IMR-90 (cell line): ENCODE data around the gene ACAP2. TPM values are rescaled to one million over a fixed set of nuclear protein-coding genes. Genes with fewer than 3 reads are reported as not detected.
"Not testable (repeated sequence)": the region's sequence is repeated elsewhere in the genome, so short reads cannot be mapped to it uniquely, and the experiment has no call there.

ENCODE experiments used
- ATAC-seq: fragments of 200-7000 bp; cut with Tn5 transposase; 2 replicates; pipeline ENCODE4 v1.9.1; 2020; ENCODE audit warnings: low read depth, mild to moderate bottlenecking, moderate library complexity
- BruUV-seq: library from RNA; stranded (reverse); fragments of 400-500 nt; replicated peaks from 2 replicates; lab custom pipeline; 2021; lab: Mats Ljungman, UMichigan
- CTCF ChIA-PET: fragments of 300-600 bp; formaldehyde crosslinking; extraction: SDS; loops from one replicate; lab custom pipeline; 2021; ENCODE audit warnings: antibody characterized with exemption; lab: Yijun Ruan, JAX
- POLR2A ChIA-PET: fragments of 300-600 bp; sonication (Branson Sonifier 250); formaldehyde crosslinking; loops from one replicate; lab custom pipeline; 2022; ENCODE audit warnings: antibody characterized with exemption; ENCODE audit not compliant: unreplicated experiment; lab: Charles Lee
- DNase-seq: peaks from one replicate; pipeline ENCODE4 v3.0.0; 2013
- H2AFZ ChIP-seq: replicated peaks from 2 replicates; pipeline ENCODE3; 2013; ENCODE audit warnings: low read length, mild to moderate bottlenecking; ENCODE audit not compliant: poor library complexity
- H2AK5ac ChIP-seq: 2 replicates; pipeline ENCODE4 v1.6.1; 2013; ENCODE audit warnings: low read depth, low read length, inconsistent platforms
- H2AK9ac ChIP-seq: replicated peaks from 2 replicates; pipeline ENCODE3; 2013; ENCODE audit warnings: mild to moderate bottlenecking, low read depth, low read length, moderate library complexity; ENCODE audit not compliant: poor library complexity
- H2BK120ac ChIP-seq: 2 replicates; pipeline ENCODE4 v1.6.1; 2013; ENCODE audit warnings: low read depth, low read length, inconsistent platforms
- H2BK15ac ChIP-seq: 3 replicates; pipeline ENCODE4 v1.6.1; 2013; ENCODE audit warnings: low read depth, low read length, inconsistent platforms
- H2BK20ac ChIP-seq: 2 replicates; pipeline ENCODE4 v1.6.1; 2013; ENCODE audit warnings: low read depth, mild to moderate bottlenecking, inconsistent platforms, low read length, moderate library complexity
- H2BK5ac ChIP-seq: 2 replicates; pipeline ENCODE4 v1.6.1; 2013; ENCODE audit warnings: mild to moderate bottlenecking, low read depth, low read length, inconsistent platforms; ENCODE audit not compliant: poor library complexity, severe bottlenecking
- H3K14ac ChIP-seq: replicated peaks from 2 replicates; pipeline ENCODE4 v1.6.1; 2013; ENCODE audit warnings: low read depth, low read length, inconsistent platforms
- H3K18ac ChIP-seq: 2 replicates; pipeline ENCODE4 v1.6.1; 2013; ENCODE audit warnings: low read depth, low read length, control low read depth
- H3K23ac ChIP-seq: 2 replicates; pipeline ENCODE4 v1.6.1; 2013; ENCODE audit warnings: low read depth, low read length, inconsistent platforms
- H3K27ac ChIP-seq: 2 replicates; pipeline ENCODE4 v1.5.1; 2013; ENCODE audit warnings: mild to moderate bottlenecking, control low read depth, low read length; ENCODE audit not compliant: insufficient read depth
- H3K27me3 ChIP-seq: 2 replicates; pipeline ENCODE4 v1.6.1; 2013; ENCODE audit warnings: low read length; ENCODE audit not compliant: control insufficient read depth, insufficient read depth
- H3K36me3 ChIP-seq: 2 replicates; pipeline ENCODE4 v1.6.1; 2013; ENCODE audit warnings: low read length, mixed read lengths; ENCODE audit not compliant: control insufficient read depth, insufficient read depth
- H3K4ac ChIP-seq: 2 replicates; pipeline ENCODE4 v1.6.1; 2013; ENCODE audit warnings: low read depth, low read length, inconsistent platforms
- H3K4me1 ChIP-seq: 2 replicates; pipeline ENCODE4 v1.6.1; 2013; ENCODE audit warnings: low read length, mixed read lengths; ENCODE audit not compliant: control insufficient read depth, insufficient read depth
- H3K4me2 ChIP-seq: 2 replicates; pipeline ENCODE4 v1.6.1; 2013; ENCODE audit warnings: low read depth, mild to moderate bottlenecking, control low read depth, low read length, moderate library complexity
- H3K4me3 ChIP-seq: 2 replicates; pipeline ENCODE4 v1.5.1; 2013; ENCODE audit warnings: low read depth, mild to moderate bottlenecking, control low read depth, low read length, moderate library complexity; ENCODE audit not compliant: insufficient read depth
- H3K56ac ChIP-seq: 2 replicates; pipeline ENCODE4 v1.6.1; 2013; ENCODE audit warnings: low read length, inconsistent platforms; ENCODE audit not compliant: insufficient read depth; ENCODE audit errors: extremely low read depth
- H3K79me1 ChIP-seq, 2 experiments: 2 replicates each; pipeline ENCODE4 v1.6.1; 2013; ENCODE audit warnings: low read length in 2 of 2, inconsistent platforms in 1 of 2, low read depth in 1 of 2
- H3K9ac ChIP-seq: 2 replicates; pipeline ENCODE4 v1.6.1; 2013; ENCODE audit warnings: low read depth, low read length, control low read depth
- H3K9me1 ChIP-seq: 2 replicates; pipeline ENCODE4 v1.6.1; 2013; ENCODE audit warnings: low read length, inconsistent platforms; ENCODE audit not compliant: insufficient read depth
- H3K9me3 ChIP-seq: 2 replicates; pipeline ENCODE4 v1.6.1; 2013; ENCODE audit warnings: low read length; ENCODE audit not compliant: control insufficient read depth, insufficient read depth
- H4K20me1 ChIP-seq: 2 replicates; pipeline ENCODE4 v1.6.1; 2013; ENCODE audit warnings: low read length, inconsistent platforms; ENCODE audit not compliant: insufficient read depth
- H4K5ac ChIP-seq: 2 replicates; pipeline ENCODE4 v1.6.1; 2013; ENCODE audit warnings: mild to moderate bottlenecking, low read depth, low read length, control low read depth
- H4K8ac ChIP-seq, 2 experiments: 2 replicates each; pipeline ENCODE4 v1.6.1; 2013; ENCODE audit warnings: low read depth in 2 of 2, low read length in 2 of 2, control low read depth in 1 of 2, inconsistent platforms in 1 of 2
- H4K91ac ChIP-seq: 2 replicates; pipeline ENCODE4 v1.6.1; 2013; ENCODE audit warnings: low read depth, low read length, inconsistent platforms; ENCODE audit not compliant: insufficient read depth
- CHD1 ChIP-seq: IDR thresholded peaks from 2 replicates; pipeline ENCODE4 v1.6.1; 2012; ENCODE audit warnings: low read depth, low read length, improper control_type of control experiment
- MAFK ChIP-seq: IDR thresholded peaks from 2 replicates; pipeline ENCODE4 v1.6.1; 2012; ENCODE audit warnings: low read depth, low read length, improper control_type of control experiment
- POLR2A ChIP-seq: IDR thresholded peaks from 2 replicates; pipeline ENCODE4 v1.6.1; 2012; ENCODE audit warnings: mild to moderate bottlenecking, low read depth, low read length
- RFX5 ChIP-seq: IDR thresholded peaks from 2 replicates; pipeline ENCODE4 v1.8.0; 2012; ENCODE audit warnings: low read depth, mild to moderate bottlenecking, low read length, moderate library complexity
- WGBS, 2 experiments: methylation state at CpG; one replicate each; pipeline versions ENCODE4 v1.1.5 to v1.1.7; 2013; ENCODE audit warnings: missing lambda C conversion rate in 2 of 2; ENCODE audit not compliant: insufficient read length in 1 of 2; ENCODE audit errors: extremely low coverage in 2 of 2; 5-methylcytosine and 5-hydroxymethylcytosine counted together
- dilution Hi-C: fragments of 300-500 bp; cut with HindIII; formaldehyde crosslinking; loops from one replicate; pipeline ENCODE4 v1.14.3; 2018; ENCODE audit warnings: low sequenced_read_pairs; ENCODE audit not compliant: unreplicated experiment
- in situ Hi-C: fragments of 300-500 bp; cut with MboI; formaldehyde crosslinking; loops from 3 replicates; pipeline ENCODE4 v1.14.3; 2019; ENCODE audit warnings: low sequenced_read_pairs, inconsistent platforms, mixed read lengths
- intact Hi-C: fragments of 100-400 bp; cut with micrococcal nuclease; formaldehyde crosslinking; loops from 2 replicates; pipeline ENCODE4 v1.10.0; 2022
- polyA plus RNA-seq, 3 experiments: library from polyadenylated mRNA; depleted of rRNA; stranded (reverse); fragments of >200 nt; gene quantifications; 2 replicates each; pipeline ENCODE4 v1.2.3, GENCODE V29; 2012; ENCODE audit warnings: low replicate concordance in 1 of 3
- total RNA-seq: library from RNA; depleted of rRNA; stranded (reverse); fragments of >200 nt; gene quantifications from 2 replicates; pipeline ENCODE4 v1.2.3, GENCODE V29; 2012

Gene ACAP2
- total and polyA plus RNA-seq, 2 of the 4 experiments (the other 2 are of a cell fraction): 11.9 to 35.1 TPM

DNA sequence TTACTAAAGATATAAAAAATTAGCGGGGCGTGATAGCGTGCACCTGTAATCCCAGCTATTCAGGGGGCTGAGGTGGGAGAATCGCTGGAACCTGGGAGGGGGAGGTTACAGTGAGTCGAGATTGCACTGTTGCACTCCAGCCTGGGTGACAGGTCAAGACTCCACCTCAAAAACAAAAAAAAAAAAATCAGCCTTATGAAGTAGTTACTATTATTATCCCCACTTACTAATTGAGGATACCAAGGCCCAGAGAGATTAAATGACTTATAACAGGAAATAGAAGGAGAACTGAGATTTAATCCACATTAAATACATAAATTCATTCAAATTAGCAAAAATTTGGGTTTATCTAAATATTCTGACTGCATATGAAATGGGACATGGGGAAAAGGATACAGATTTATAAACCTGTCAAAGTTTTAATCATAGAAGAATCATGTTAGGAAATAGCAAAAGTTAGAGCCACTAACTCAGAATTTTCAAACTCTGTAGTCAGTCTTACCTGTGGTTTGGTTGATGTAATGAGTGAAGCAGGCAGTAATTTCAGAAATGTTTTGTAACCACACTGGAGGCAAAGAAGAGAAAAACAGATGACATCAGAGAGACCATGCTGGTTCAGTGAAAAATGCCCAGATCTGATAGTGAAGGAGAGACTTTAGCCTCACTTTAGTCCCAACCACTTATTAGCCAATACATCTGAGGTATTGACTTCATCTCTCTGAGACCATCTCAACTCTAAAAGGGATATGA, 25.0 kb upstream of the ACAP2 start (continued):
- no peak for TF ChIP-seq POLR2A

DNA sequence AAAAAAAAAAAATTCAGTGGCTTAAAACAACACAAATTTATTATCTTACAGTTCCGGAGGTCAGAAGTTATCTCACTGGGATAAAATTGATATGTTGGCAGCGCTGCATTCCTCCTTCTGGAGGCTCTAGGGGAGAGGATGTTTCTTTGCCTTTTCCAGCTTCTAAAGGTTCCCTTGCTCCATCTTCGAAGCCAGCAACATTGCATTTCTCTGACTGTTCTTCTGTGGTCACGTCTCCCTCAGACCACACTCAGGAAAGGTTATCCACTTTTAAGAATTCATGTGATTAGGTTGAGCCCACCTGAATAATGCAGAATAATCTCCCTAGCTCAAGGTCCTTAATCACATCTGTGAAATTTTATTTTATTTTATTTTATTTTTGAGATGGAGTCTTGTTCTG, 23.4 kb upstream of the ACAP2 start:
- DNase-seq (no peak), ATAC-seq (no peak)
- no TSS peak for BruUV-seq
- Histone ChIP-seq H3K27ac (no peak overlapping the region), H2BK5ac (no peak overlapping the region), H2BK15ac (no peak overlapping the region), H3K18ac (no peak overlapping the region), H3K9ac (no peak overlapping the region), H3K14ac (no peak overlapping the region), H4K5ac (no peak overlapping the region), H3K79me1 (no peaks in the 10 kb centered on the region), H2BK20ac (no peak overlapping the region), H3K27me3 (peaks cover 7% of the 10 kb centered on the region; the same call in 1 of the 2 replicates), H4K20me1 (no peaks in the 10 kb centered on the region), H3K4me3 (no peak overlapping the region), H4K91ac (no peak overlapping the region), H4K8ac (no peak overlapping the region), H3K9me1 (no peaks in the 10 kb centered on the region; the same call in 1 of the 2 replicates), H3K4me2 (no peak overlapping the region), H3K23ac (no peak overlapping the region), H3K9me3 (peaks cover 5% of the 10 kb centered on the region), H3K4me1 (no peaks in the 10 kb centered on the region), H3K4ac (no peak overlapping the region), H3K56ac (no peak overlapping the region), H3K36me3 (no peaks in the 10 kb centered on the region), H2AK9ac (no peak overlapping the region), H2AFZ (no peak overlapping the region), H2BK120ac (no peak overlapping the region), H2AK5ac (no peak overlapping the region)
- in situ Hi-C loops (loop anchor here (10.0 kb wide), 1 partner anchor 49 kb away; no protein-coding TSS in a partner anchor), intact Hi-C loops (no loop called here), dilution Hi-C loops (no loop called here)
- POLR2A ChIA-PET: no interaction called here
- WGBS, 2 experiments: no CpG with 5 or more reads among the region's 4 CpGs
- TF ChIP-seq RFX5 (no peak), POLR2A (no peak), MAFK (no peak), CHD1 (no peak)
- CTCF ChIA-PET: no interaction called here

DNA sequence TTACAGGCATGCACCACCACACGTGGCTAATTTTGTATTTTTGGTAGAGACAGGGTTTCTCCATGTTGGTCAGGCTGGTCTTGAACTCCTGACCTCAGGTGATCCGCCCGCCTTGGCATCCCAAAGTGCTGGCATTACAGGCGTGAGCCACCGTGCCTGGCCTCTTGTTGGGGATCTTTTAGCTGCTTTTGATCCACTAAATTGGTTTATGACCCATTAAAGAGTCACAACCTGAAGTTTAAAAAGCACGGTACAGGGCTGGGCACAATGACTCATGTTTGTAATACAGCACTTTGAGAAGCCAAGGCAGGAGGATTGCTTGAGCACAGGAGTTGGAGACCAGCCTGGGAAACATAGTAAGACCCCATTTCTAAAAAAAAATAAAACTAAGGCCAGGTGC, 20.1 kb upstream of the ACAP2 start:
- DNase-seq, H2BK120ac ChIP-seq, H3K23ac ChIP-seq, H3K4me1 ChIP-seq, H4K8ac ChIP-seq, H2BK5ac ChIP-seq, dilution Hi-C loops, H3K14ac ChIP-seq, BruUV-seq, H2AK9ac ChIP-seq, H3K79me1 ChIP-seq, H3K9me3 ChIP-seq, H3K36me3 ChIP-seq, H3K4ac ChIP-seq, H3K56ac ChIP-seq, H3K9me1 ChIP-seq, POLR2A ChIA-PET, H3K4me3 ChIP-seq, ATAC-seq, intact Hi-C loops, H2AFZ ChIP-seq, H2BK15ac ChIP-seq, CTCF ChIA-PET, H2BK20ac ChIP-seq, H3K18ac ChIP-seq, H3K9ac ChIP-seq, H4K20me1 ChIP-seq, H3K27me3 ChIP-seq, H2AK5ac ChIP-seq, H3K4me2 ChIP-seq, H4K5ac ChIP-seq, H4K91ac ChIP-seq, H3K27ac ChIP-seq: not testable (repeated sequence)
- in situ Hi-C loops: loop anchor here (10.0 kb wide), 1 partner anchor 52 kb away; no protein-coding TSS in a partner anchor
- WGBS, 2 experiments: 88% methylated on average over 2 of the region's 6 CpGs; no CpG with 5 or more reads in 1 of the 2 experiments
